Measurements from ENCODE around the gene NTSR1. TPM values are rescaled to one million over a fixed set of nuclear protein-coding genes. Genes with fewer than 3 reads are reported as not detected.

The NTSR1 gene
- polyA plus RNA-seq, 12 donors: 0.04 to 0.24 (median 0.14) TPM; not detected in 3

- no peak for DNase-seq
These were observed 45.0 kb downstream of the NTSR1 start for GRCh38 chr20:62753626-62754025.

- DNase-seq: no peak
These were observed 45.7 kb downstream of the NTSR1 start for GRCh38 chr20:62754122-62754990.

DNA sequence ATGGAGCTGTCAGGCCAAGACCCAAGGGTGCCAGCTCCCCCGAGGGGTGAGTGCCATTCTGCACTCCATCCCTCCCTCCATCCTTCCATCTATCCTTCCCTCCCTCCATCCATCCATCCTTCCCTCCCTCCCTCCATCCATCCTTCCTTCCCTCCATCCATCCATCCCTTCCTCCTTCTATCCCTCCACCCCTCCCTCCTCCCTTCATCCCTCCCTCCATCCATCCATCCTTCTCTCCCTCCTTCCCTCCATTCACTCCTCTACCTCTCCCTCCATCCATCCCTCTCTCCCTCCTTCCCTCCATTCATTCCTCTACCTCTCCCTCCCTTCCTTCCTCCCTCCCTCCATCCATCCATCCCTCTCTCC, 46.3 kb downstream of the NTSR1 start:
- DNase-seq: no peak

GRCh38 chr20:62755817-62756724, 47.4 kb downstream of the NTSR1 start:
- no peak for DNase-seq

DNA sequence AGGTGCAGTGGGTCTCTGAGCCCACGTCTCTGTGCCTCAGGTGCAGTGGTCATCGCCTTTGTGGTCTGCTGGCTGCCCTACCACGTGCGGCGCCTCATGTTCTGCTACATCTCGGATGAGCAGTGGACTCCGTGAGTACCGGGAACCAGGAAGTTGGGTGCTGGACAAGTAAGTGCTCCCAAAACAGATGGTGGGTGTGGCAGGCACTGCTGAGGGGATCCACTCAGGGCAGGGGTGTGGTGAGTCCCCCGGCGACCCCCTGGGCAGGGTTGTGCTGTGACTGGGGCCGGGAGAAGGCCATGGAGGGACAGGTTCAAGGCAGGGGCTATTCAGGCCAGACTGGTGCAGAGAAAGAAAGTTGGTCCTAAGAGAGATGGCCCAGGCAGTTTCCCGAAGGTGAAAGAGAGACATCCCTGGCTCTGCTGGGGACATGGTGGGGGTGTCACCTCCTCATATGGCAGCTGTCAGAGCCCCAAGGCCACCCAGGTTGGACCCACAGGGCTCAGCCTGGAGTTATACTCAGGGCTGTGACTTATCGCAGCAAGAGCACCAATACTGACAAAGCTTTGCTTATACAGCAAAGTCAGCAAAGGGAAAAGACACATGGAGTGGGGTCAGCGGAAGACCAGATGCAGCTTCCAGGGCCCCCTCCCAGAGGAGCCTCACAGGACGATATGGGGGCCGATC, 49.7 kb downstream of the NTSR1 start:
- DNase-seq: no peak

- no peak for DNase-seq
These were observed 51.4 kb downstream of the NTSR1 start for GRCh38 chr20:62759981-62760431.

DNA sequence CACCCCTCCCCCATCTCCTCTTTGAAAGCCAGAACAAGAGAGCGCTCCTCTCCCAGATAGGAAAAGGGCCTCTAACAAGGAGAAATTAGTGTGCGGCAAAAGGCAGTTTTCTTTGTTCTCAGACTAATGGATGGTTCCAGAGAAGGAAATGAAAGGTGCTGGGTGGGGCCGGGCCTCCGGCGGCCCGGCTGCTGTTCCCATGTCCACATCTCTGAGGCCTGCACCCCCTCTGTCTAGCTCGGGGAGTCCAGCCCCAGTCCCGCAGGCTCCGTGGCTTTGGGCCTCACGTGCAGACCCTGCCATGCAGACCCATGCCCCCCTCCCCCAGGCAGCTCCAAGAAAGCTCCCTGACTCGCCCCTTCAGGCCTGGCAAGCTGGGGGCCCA, 51.8 kb downstream of the NTSR1 start:
- DNase-seq: no peak

DNA sequence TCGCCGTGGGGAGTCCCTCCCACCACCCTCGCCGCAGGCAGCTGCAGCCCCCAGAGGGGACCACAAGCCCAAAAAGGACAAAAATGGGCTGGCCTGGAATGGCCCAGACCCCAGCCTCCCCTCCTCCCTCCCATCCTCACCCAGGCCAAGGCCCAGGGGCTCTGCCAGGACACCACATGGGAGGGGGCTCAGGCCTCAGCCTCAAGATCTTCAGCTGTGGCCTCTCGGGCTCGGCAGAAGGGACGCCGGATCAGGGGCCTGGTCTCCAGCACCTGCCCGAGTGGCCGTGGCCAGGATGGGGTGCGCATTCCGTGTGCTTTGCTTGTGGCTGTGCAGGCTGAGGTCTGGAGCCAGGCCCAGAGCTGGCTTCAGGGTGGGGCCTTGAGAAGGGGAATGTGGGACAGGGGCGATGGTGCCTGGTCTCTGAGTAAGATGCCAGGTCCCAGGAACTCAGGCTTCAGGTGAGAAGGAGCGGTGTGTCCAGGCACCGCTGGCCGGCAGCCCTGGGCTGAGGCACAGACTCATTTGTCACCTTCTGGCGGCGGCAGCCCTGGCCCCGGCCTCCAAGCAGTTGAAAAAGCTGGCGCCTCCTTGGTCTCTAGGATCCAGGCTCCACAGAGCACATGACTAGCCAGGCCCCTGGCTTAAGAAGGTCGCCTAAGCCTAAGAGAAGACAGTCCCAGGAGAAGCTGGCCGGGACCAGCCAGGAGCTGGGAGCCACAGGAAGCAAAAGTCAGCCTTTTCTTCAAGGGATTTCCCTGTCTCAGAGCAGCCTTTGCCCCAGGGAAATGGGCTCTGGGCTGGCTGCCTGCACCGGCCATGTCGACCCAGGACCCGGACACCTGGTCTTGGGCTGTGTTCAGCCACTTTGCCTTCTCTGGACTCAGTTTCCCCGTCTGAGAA, 52.5 kb downstream of the NTSR1 start:
- DNase-seq: no peak

GRCh38 chr20:62761759-62762131, 53.1 kb downstream of the NTSR1 start:
- no peak for DNase-seq

GRCh38 chr20:62762376-62762775, 53.7 kb downstream of the NTSR1 start:
- no peak for DNase-seq

GRCh38 chr20:62762801-62763368, 54.2 kb downstream of the NTSR1 start:
- no peak for DNase-seq

- DNase-seq: no peak
These were observed 54.8 kb downstream of the NTSR1 start for GRCh38 chr20:62763404-62763803.

- no peak for DNase-seq
These were observed 55.7 kb downstream of the NTSR1 start for GRCh38 chr20:62764156-62764935.

GRCh38 chr20:62765021-62765420, 56.4 kb downstream of the NTSR1 start:
- DNase-seq: no peak

DNA sequence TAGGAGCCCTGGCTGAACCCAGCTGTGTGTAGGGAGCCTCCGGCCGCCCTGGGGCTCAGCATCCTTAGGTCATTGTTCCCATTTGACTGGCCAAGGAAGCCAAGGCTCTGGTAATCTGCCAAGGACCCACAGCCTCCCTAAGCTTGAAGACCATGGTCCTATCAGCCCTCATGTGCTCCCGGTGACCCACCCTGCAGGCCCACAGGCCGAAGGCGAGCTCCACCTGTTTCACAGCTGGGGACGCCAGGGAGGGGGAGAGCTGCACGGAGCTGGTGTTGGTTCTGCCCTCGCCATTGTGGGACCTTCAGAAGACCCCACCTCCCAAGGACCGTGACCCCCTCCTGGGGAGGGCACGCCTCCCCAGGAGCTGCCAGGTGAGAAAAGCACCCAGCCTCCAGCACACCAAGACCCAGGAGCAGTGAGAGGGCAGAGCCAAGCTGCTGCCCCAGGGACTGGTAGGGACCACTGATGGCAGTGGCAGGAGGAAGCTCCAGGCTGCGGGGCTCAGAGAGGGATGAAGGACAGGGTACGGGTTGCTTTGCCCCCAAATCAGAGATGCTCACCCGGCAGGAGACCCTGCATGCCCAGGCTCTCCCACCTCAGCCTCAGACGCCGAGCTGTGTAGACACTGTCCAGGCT, 56.9 kb downstream of the NTSR1 start:
- no peak for DNase-seq

DNA sequence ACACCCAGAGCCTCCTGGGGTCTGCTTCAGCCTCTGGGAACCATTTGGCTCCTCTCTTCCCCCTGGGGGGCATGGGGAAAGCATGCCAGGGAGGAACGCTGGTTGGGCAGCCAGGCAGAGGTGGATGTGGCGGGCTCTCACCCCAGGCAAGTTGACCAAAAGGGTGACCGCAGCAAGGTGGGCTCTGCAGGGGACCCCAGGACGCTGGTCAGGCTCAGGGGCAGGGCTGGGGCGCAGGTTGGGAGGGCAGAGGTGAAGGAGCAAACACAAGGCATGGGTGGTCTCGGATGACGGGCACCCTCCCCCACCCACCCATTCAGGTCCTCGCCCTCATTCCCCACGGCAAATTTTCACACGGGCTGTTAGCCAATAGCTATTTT, 57.4 kb downstream of the NTSR1 start:
- no peak for DNase-seq

GRCh38 chr20:62766716-62767115, 58.1 kb downstream of the NTSR1 start:
- no peak for DNase-seq

DNA sequence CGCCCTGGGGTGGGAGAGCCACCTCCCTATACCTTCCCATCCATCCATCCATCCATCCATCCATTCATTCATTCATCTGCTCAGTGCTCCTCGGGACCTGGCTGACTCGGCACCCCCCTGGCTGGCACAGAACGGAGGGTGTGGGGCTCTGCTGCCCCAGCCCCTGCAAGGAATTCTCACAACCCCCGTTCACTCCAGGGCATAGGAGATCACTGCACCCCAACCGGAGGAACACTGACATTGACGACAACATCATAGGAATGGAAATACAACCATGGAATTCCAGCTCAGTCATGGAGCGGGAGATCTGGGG, 59.6 kb downstream of the NTSR1 start:
- no peak for DNase-seq

GRCh38 chr20:62768551-62769287, 60.1 kb downstream of the NTSR1 start:
- DNase-seq: no peak
